ENCODE measurements around the gene CDK3.

- no peak for TF ChIP-seq CTCF (conservative IDR thresholded peaks at IDR 0.05 in 1 of 2, IDR thresholded peaks at IDR 0.05 in 1 of 2; ENCODE audit: low read depth in 1 of 2, low read length in 2 of 2)
- no peak for TF ChIP-seq EZH2 (IDR thresholded peaks at IDR 0.05; ENCODE audit: low read length, missing control alignments)
These were observed 50.1 kb downstream of the CDK3 start for GRCh38 chr17:76050538-76051467.

Data from fibroblast of lung (primary cell).